GM19240 (cell line): ENCODE results near the gene CRACR2B.

ENCODE experiments used
- DNase-seq: peaks from one replicate; pipeline ENCODE4 v3.0.0; 2011; ENCODE audit warnings: low spot score; ENCODE audit not compliant: insufficient read length

Gene CRACR2B

DNA sequence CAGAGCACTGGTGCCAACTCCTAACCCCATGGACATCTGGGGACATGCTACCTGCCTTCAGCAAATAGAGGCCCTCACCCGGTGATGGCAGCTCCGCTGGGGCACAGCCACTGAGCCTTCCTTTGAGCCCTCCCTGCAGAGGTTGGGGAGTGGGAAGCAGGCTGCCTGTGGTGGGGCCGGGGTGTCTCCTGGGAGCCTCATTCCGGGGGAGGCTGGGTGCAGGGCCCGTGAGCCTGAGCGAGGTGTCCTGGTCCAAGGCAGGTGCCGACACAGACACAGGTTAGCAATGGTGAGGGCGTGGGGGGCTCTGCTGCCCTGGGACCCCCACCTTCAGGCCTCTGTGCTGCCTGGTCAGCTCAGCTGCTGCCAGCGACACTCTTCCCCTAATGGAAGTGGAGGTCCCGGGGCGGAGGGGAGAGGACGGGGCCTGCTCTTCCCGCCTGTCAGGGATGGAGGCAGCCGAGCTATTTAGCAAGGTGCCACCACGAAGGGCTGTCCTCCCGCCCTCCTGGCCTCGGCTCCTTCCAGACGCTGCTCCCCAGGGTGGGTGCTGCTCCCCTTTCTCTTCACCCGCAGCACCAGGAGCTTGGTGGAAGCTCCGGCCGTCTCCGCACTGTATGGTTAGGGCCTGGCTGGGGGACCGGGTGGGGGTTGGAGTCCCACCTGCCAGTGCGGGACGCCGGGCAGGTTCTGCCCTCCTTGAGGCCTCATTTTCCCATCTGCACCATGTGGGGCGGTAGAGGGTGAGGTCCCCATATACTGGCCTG lies 26.1 kb downstream of the CRACR2B start:
- no peak for DNase-seq

DNA sequence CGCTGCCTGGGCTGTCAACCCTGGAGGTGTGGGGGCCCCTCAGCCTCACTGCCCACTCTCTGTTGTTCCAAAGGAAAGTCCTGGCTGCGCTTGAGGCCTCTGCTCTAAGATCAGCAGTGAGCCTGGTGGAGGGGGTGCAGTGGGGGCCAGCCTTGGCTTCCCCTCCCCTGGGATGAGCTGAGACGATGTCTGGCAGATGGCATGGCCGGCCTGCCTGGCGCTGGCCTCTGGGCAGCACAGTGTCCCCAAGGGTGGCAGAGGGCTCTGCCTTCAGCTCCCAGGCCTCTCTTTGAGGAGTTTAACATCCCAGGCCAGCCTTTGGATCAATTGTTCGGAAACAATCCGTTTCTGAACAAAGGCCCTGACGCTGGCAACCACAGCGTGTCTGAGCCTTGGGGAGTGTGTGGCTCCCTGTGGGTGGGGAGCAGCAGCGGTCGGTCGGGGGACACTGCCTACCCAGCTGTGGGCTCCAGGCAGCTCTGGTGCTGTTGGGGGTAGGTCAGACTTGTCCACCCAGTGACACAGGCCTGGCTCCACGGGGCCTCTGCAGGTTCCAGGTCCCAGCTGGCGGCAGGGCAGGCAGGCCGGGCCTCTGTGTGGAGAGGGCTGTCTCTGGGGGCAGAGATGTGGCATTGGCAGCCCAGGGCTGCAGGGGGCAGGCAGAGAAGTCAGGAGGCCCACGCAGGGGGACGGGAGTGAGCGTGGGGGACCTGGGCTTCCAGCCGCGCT lies 27.0 kb downstream of the CRACR2B start:
- DNase-seq = no peak

DNA sequence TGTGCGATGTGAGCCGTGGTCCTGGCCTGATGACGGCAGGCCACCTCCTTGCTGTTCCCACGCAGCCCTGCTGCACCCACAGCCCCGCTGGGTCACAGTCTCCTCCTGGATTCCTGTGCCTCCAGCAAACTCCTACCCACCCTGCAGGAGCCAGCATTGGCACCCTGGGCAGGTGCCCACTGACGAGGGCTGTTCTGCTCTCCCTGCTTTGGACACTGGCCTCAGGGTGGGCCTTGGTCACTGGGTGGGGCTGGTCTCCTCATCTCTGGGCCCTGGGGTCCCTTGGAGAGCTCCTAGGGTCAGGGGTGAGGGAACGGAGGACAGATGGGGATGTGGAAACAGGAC lies 27.6 kb downstream of the CRACR2B start:
- DNase-seq = no peak

DNA sequence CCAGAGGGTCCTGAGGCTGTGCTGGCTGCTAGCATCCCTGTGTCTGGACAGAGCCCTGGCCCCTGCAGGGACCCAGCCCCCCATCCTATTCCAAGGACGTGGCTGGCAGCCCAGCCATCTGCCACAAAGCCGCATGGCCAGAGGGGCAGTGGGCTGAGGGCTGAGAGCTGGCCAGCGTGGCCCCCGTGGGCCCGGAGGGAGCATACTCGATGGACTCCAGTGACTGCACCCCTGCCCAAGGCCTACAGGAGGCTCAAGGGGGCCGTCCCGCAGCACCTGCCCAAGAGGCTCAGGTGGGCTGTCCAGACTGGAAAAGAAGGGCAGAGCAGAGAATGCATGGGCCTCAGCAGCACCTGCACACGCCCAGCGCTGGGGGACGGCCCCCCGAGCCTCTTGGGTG lies 28.1 kb downstream of the CRACR2B start:
- no peak for DNase-seq

DNA sequence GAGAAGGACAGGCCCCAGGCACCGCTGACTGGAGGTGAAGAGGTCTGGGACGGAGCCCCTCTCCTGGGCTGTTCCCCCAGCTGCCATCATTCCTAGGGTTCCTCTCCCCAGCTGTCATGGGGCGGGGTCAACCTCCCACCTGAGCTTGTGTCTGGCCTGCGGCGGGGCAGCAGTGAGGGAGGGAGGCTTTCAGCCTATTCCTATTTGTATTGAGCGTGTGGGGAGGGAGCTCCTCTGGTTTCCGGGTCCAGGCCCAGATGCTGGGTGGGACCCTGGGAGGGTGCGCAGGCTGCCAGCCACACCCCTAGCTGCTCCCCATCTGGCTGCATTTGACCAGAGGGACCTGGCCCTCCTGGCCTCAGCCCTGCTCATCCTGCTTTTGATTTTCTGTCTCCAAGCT lies 28.7 kb downstream of the CRACR2B start:
- DNase-seq = no peak

DNA sequence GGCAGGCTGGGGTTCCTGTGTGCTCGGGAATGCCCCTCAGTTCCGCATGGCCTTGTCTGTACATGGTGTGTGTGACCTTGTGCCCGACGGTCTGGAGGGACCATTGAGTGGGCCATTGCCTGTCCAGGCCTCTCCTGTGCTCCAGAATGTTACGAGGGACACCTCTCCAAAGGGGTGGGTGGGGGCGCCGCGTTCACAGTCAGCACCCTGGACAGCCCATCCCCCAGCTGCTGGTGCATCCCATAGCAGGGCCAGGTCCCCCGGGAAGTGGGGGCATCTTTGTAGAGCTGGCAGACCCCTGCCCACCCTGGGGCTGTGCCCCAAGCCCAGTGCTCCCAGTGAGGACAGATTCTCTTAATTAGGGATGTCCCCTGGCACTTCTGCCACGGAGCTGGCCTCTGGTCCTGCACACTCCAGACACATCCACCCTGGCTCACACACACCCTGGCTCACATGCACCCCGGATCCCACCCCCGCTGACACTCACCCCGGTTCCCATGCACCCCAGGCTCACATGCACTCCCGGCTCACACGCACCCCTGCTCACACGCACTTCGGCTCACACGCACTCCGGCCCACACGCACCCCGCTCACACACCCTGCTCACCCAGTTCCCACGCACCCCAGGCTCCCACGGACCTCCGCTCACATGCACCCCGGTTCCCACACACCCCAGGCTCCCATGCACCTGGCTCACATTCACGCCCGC lies 30.5 kb downstream of the CRACR2B start:
- no peak for DNase-seq

DNA sequence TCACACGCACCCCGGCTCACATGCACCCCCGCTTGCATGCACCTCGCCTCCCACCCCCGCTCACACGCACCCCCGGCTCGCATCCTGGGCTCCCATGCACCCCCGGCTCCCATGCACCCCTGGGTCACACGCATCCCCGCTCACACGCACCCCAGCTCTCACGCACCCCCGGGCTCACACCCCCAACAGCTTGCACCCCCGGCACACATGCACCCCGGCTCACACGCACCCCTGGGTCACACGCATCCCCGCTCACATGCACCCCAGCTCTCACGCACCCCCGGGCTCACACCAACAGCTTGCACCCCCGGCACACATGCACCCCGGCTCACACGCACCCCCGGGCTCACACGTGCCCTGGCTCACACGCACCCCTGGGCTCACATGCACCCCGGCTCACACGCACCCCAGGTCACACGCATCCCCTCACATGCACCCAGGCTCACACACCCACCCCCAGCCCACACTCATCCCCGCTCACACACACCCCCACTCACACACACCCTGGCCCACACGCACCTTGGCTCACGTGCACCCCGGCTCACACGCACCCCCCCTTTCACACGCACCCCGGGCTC lies 31.1 kb downstream of the CRACR2B start:
- no peak for DNase-seq

DNA sequence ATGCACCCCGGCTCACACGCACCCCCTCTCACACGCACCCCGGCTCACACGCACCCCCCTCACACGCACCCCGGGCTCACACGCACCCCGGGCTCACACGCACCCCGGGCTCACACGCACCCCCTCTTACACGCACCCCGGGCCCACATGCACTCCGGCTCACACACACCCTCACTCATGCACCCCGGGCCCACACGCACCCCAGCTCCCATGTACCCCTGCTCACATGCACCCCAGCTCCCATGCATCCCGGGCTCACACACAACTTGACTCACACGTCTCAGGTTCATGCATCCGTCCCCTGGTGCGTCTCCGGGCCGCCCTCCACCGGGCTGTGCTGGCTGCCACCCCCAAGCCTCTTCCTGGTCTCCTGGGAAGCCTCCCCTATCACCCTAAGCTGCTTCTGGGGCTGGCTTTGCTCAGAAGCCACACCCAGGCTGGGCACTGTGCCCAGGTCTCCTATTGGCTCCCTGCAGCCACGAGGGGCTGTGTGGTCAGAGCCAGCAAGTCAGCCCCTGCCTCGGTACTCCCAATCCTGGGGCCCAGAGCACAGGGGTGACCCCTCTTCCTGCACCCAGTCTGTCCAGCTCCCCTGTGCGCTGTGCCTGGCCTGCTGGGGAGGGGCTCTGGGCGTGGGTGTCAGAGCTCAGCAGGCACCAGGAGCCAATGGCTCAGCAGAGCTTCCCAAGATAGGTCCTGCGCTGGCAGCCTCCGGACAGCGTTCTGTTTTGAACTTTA lies 31.8 kb downstream of the CRACR2B start:
- DNase-seq = no peak

DNA sequence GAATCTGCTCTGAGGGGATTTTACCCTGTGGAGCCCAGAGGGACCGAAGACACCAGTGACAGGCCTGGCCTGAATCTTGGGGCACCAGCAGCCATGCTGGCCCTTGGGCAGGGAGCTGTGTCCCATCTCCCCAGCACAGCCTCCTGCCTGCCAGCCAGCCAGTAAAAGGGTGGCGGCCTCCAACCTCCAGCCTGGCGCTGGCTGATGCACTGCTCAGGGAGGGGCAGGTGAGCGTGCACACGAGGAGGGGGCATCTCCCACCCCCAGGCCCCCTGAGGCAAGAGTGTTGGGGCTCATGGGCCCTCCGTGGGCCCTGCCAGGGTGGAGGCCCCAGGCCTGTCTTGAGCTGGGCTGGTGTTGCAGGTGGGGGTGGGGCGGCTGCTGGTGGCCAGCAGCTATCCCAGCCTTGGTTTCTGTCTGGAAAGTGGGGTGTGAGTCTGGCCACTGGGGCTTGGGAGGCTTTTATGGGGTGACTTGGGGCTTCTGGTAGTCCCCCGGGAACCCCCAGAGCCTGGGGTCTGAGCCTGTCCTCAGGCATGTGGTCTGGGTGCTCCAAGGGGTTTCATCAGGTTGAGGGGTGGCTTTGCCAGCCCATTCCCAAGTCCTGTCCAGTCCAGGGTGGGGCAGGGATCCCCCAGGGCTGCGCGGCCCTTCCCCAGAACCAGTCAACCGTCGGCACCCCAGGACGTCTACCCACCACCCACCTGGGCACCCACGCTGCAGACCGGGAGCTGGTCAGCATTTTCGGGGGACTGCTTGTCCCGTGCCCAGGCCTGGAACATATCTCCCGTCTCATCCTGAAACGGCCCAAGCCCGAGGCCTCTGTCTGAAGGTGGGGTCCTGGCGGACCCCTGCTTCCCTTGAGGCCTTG lies 32.8 kb downstream of the CRACR2B start:
- DNase-seq = no peak

DNA sequence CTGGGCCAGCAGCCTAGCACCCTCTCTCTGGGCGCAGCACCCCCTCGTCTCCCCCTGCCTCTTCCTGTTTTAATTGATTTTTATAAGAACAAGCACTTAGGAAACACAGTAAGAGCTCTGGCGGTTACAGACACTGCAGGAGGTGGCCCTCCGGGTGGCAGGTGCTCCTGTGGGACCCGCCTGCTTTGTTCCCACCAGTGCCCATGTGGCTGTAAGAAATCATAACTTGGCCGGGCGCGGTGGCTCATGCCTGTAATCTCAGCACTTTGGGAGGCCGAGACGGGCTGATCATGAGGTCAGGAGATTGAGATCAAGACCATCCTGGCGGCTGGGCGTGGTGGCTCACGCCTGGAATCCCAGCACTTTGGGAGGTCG lies 33.4 kb downstream of the CRACR2B start:
- DNase-seq = no peak

DNA sequence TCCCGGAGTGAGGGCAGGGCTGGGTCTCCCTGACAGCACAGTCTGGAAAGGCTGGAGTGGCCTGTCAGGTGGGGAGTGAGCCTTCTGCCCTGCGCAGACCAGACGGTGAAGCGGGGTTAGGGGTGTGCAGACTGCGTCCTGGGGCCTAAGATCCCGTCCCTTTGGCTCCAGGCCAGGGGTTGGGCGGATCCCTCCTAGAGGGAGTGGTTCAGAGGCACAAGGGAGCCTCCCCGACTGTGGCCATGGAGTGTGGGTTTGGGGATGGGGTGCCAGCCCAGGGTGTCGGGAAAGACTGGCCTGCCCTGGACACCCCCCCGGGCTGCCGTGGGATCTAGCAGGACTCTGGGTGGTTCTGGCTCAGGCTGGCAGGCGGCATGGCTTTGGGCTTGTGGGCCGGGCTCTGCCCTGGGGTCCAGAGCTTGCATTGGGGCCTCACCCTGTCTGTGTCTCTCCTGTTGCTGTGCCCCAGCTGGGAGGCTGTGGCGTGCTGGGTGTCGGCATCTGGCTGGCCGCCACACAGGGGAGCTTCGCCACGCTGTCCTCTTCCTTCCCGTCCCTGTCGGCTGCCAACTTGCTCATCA lies 34.5 kb downstream of the CRACR2B start:
- no peak for DNase-seq

DNA sequence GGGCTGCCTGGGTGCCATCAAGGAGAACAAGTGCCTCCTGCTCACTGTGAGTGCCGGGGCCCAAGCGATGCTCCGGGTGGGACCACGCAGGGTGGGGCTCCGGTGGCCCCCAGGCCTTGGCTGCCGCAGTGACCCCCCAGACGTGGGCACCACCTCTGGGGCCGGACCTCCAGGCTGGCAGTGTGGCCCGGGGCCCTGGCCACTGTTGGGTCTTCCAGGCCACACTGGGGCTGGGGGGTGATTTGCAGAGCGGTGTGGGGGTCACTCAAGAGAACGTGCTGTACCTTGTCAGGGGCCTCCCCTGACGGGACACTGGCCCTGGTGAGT lies 34.9 kb downstream of the CRACR2B start:
- DNase-seq = no peak

DNA sequence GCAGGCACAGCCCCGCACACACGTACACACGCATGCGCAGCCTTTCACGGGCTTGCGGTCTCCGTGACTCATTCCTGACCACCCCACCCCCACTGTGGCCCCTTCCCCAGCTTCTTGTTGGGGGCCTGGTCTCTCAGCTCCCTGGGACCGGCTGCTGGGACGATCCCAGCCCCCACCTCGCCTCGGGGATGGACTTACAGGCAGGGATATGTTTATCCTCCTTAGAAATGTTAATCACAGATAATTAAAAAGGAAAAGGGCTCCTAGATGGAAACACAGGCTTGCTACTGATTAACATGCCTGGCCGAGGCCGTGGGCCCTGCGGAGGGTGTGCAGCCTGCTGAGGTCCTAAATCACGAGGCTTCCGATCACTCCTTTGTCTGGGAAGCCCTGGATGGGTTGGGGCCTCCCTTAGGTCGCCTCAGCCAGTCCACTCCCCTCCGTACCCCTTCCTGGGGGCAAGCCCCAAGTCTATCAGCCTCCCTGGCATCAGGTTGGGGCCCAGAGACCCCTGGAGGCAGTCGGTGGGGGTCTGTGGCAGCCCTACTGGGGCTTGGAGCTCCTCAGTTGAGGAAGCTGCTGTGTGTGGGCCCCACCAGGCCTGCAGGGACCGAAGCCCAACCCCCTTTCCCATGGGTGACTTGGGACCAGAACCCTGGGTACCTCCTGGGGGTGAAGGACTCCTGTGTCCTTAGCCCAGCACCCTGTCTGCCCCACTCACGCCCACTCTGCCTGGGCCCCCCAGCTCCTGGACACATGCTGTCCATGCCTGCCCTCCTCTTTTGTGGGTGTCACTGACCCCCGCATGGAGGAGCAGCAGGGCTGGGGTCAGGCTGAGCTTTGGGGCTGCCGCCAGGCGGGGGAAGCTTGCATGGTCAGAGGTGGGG lies 35.5 kb downstream of the CRACR2B start:
- no peak for DNase-seq

DNA sequence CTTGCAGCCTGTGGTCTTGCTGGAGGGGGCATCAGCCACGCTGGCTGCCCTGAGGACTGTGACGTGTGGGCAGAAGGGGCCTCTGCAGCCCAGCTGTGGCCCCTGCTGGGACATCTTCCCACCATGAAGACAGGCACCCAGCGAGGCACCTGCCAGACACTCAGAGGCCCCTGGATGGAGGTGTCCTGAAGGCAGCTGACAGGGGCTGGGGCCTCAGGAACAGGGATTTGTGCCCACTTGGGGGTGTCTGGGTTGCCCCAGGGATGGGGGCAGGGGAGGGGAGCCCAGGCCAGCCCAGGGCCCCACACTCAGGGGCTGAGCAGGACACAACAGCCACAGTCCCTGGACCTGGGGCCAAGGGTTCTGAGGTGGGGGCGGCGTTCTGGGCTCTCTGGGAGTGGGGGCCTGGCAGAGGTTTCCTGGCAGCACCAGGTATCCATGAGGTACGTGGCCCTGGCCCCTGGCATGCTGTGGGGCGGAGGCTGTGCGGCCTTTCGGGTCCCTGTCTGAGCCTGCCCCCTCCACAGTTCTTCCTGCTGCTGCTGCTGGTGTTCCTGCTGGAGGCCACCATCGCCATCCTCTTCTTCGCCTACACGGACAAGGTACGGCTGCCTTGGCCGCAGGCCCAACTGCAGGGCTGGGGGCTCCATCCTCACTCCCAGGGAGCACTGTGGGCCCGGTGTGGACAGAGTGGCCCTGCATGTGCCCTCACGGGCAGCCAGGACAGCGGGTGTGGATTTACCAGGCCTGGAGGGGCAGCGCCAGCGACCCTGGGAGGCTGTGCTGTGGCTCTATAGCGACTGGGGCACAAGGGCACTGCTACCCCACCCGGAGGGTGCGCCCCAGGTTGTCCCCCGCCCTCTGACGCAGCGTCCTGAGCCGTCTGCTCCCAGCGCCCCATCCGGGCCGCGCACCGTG lies 36.5 kb downstream of the CRACR2B start:
- DNase-seq = no peak

DNA sequence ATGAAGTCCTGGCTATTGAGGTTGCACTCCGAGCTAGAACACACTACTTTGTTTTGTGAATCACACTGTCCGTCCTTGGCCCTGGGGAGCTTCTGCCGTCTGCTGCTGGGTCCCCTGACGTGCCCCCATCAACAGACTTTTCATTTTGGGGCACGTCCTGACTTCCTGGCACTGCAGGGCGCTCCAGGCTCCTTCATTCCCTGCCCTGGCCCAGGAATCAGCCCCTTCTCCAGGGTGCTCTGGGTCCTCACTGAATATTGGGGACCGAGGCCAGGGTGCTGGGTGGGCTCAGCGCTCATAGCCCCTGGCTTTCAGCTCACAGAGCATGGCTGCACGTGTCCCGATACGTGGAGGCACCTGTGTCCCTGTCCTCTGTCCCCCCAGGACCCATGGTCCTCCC lies 37.2 kb downstream of the CRACR2B start:
- DNase-seq = no peak

DNA sequence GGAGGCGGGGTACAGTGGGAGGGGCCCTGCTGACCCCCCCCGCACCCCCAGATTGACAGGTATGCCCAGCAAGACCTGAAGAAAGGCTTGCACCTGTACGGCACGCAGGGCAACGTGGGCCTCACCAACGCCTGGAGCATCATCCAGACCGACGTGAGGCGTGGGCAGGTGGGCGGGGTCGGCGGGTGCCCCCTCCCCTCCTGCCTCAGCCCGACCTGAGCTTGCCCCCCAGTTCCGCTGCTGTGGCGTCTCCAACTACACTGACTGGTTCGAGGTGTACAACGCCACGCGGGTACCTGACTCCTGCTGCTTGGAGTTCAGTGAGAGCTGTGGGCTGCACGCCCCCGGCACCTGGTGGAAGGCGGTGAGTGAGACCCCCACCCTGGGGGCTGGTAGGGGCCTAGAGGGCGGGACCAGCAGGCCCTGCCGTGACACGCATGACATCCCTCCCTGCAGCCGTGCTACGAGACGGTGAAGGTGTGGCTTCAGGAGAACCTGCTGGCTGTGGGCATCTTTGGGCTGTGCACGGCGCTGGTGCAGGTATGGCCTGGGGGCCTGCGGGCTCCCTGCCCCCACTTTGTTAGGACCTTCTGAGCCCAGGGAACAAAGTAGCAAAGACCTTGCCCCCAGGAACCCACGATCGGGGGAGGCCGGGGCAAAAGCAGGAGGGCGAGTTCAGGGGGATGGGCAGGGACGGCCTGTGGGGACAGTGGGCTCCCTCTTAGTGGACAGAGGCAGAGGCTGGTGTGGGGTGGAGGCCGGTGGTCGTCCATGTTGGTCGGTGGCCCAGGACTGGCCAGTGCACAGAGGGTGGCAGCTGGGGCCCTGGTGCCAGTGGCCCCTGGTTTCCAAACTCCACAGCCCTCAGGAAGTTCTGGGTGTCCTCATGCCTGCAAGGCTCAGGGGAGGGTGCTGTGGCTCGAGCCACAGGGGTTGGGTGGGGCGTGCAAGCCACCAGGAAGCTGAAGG lies 38.0 kb downstream of the CRACR2B start:
- no peak for DNase-seq

DNA sequence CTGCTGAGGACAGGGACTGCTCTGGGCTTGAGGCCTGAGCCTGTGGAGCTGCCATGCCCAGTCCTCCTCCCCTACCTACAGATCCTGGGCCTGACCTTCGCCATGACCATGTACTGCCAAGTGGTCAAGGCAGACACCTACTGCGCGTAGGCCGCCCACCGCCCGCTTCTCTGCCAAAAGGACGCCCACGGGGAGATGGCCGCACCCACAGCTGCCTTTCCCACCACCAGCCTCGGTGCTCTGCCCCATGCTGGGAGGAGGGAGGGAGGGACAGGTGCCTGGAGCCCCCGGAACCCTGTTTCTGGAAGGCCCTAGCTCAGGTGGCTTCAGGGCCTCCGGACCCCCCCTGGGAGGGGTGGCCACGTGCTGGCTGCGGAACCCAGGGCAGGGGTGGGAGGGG lies 38.8 kb downstream of the CRACR2B start:
- no peak for DNase-seq
